ENCODE data around the gene KLRC3.
"Not testable (repeated sequence)": the region's sequence is repeated elsewhere in the genome, so short reads cannot be mapped to it uniquely, and the experiment has no call there.

DNA sequence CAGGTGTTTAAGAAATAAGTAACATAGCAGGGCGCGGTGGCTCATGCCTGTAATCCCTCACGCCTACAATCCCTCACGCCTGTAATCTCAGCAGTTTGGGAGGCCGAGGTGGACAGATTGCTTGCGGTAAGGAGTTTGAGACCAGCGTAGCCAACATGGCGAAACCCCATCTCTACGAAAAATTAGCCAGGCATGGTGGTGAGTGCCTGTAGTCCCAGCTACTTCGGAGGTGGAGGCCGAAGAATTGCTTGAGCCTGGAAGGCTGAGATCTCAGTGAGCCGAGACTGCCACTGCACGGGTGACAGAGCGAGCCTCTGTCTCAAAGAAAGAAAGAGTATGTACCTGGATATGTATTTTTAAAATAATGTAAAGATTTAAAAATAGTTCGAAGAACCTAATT, 24.2 kb downstream of the KLRC3 start:
- not testable (repeated sequence) for TF ChIP-seq ZFP30 (CRISPR knock-in tag; IDR thresholded peaks at IDR 0.05); BACH2 (CRISPR knock-in tag; IDR thresholded peaks at IDR 0.05; ENCODE audit: borderline replicate concordance)
- TF ChIP-seq, protein P1, sequence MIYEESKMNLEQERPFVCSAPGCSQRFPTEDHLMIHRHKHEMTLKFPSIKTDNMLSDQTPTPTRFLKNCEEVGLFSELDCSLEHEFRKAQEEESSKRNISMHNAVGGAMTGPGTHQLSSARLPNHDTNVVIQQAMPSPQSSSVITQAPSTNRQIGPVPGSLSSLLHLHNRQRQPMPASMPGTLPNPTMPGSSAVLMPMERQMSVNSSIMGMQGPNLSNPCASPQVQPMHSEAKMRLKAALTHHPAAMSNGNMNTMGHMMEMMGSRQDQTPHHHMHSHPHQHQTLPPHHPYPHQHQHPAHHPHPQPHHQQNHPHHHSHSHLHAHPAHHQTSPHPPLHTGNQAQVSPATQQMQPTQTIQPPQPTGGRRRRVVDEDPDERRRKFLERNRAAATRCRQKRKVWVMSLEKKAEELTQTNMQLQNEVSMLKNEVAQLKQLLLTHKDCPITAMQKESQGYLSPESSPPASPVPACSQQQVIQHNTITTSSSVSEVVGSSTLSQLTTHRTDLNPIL (CRISPR knock-in tag; IDR thresholded peaks at IDR 0.05; ENCODE audit: low read depth), result not testable (repeated sequence)

Measured in SK-N-SH treated with all-trans-retinoic acid at 6 μM for 48 hours (cell line).